HG03135 (cell line): ENCODE measurements around the gene FOXN3.

Experiments
- ATAC-seq: cut with Tn5 transposase; IDR thresholded peaks from one replicate; pipeline ENCODE4 v1.9.1; 2021; ENCODE audit warnings: mild to moderate bottlenecking, moderate library complexity; ENCODE audit not compliant: unreplicated experiment

FOXN3 gene

DNA sequence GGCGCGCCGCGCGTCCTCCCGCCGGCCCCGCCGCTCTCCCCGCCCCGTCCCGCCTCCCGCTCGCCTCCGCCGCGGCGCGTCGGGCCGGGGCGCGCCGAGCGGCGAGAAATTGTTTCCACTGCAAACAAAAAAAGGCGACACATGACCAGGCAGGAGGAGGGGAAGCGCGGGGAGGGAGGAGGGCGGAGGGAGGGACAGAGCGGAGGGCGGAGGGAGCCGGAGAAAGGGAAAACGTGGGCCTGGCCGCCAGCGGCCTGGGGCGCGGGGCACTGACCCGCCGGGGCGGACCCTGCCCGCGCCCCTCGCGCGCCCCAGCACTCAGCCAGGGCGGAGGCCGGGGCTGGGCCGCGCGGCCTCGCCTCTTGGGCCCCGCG, at the start of gene FOXN3:
TSS of gene FOXN3 (minus strand) at position 143 of the 374 bp plus-strand sequence. CDS start 4,757 bp downstream, outside the sequence.
- peak; percentile 49 for ATAC-seq

- no peak for ATAC-seq
Measured at GRCh38 chr14:89466484-89466883, 49.5 kb upstream of the FOXN3 start.

- ATAC-seq = no peak
Measured at GRCh38 chr14:89465876-89466275, 48.8 kb upstream of the FOXN3 start.

- no peak for ATAC-seq
Measured at GRCh38 chr14:89461256-89461655, 44.2 kb upstream of the FOXN3 start.

- no peak for ATAC-seq
Measured at GRCh38 chr14:89458713-89459420, 41.8 kb upstream of the FOXN3 start.

DNA sequence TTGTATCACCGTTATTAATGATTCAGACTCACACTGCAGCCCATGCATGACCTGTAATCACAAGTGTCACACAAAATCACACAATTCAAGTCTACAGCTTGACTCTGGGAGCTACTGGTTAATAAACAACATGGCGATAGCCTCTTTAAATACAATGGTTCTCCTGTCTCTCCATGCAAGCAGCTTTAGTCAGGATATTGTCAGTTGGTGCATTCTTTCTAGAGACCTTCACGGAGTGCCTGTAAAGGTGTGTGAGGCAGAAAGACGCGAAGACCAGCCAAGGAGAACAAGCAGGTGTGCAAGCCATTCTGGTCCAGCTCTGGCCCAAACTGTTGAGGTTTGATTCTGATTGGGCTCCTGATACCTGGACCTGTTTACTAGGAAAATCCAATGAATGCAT, 40.0 kb upstream of the FOXN3 start:
- ATAC-seq = no peak

DNA sequence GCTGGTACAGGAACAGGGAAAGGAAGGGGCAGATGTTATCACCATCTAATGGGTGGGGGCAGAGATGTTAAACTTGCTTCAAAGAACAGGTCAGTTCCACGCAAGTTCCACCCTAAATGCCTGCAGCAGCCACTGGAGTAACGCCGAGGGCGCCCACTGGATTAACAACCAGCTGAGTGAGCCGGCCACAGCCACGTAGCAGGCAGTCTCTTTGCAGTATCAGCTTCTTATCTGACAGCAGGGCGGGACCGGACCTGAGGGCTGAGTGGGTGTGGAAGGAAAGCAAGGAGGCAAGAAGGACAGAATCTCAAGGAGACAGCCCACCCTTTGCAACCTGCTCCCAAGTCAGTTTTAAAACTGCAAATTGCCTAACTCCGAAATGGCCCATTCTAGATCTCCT, 38.4 kb upstream of the FOXN3 start:
- no peak for ATAC-seq

GRCh38 chr14:89454996-89455395, 38.0 kb upstream of the FOXN3 start:
- no peak for ATAC-seq

GRCh38 chr14:89452281-89452680, 35.2 kb upstream of the FOXN3 start:
- no peak for ATAC-seq

DNA sequence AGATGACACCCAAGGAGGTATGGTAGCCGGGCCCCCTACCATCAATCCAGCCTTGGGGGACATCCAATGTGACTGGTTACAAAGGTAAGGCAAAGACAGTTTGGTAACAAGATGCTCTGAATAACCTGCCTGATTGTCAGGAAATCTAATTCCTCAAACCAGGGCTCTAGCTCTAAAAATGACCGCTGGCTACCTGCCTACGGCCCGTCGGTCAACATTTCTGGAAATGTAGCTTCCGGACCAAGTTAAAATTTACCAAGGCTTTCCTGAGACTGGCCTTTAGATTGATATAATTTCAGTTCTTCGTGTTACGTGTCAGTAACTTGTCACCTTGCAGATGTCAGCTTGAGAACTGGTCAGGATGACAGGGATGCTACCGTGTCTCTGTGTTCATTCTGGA, 34.2 kb upstream of the FOXN3 start:
- ATAC-seq = no peak

DNA sequence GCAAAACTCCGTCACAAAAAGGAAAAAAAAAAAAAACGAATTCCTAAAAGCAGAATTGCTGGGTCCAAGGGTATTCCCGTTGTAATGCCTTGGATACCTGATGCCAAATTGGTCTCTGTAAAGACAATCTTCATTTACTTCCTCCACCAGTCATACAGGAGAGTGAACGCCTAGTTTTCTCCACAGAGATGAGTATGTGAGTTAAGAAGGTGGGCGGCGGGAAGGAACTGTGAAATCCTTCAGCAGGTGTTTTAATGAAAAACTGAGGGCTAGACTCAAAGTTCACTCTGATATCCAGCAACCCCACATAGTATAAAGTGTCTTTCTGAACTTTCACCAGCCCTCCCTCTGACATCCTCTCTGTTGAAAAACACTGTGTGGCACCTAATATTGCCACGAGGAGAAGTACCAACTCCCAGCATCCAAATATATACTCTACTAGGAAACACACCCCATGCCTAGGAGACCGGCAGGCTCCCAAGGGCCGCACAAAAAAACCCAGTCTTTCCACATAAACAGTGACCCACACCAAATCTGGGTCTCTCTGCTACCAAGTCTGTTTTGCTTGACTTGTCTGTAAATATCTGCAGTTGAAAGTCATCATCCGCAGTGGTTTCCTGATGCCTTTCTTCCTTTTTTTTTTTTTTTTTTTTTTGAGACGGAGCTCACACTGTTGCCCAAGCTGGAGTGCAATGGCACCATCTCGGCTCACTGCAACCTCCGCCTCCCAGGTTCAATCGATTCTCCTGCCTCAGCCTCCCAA, 30.3 kb upstream of the FOXN3 start:
- ATAC-seq = no peak

- no peak for ATAC-seq
Measured at GRCh38 chr14:89445273-89445973, 28.4 kb upstream of the FOXN3 start.

DNA sequence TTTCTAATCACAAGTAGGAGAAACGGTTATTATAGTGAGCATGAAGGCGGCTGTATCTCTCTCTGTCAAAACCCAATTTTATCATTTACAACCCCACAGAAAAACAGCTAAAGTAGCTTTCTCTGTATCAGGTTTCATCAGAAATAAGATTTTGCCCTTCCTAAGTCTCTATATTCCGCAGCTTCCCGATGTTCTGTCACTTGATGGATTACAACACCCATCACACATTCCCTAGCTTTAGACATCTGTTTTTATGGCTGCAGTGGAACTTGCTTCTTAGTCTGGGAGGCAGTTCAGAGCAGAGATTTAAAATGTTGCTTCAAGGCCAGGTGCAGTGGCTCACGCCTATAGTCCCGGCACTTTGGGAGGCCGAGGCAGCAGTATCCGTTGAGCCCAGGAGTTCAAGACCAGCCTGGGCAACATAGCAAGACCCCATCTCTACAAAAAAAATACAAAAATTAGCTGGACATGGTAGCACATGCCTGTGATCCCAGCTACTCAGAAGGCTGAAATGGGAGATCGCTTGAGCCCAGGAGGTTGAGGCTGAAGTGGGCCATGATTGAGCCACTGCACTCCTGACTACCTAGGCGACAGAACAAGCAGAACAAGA, 27.6 kb upstream of the FOXN3 start:
- no peak for ATAC-seq

- ATAC-seq = no peak
Measured at GRCh38 chr14:89444044-89444443, 27.0 kb upstream of the FOXN3 start.

DNA sequence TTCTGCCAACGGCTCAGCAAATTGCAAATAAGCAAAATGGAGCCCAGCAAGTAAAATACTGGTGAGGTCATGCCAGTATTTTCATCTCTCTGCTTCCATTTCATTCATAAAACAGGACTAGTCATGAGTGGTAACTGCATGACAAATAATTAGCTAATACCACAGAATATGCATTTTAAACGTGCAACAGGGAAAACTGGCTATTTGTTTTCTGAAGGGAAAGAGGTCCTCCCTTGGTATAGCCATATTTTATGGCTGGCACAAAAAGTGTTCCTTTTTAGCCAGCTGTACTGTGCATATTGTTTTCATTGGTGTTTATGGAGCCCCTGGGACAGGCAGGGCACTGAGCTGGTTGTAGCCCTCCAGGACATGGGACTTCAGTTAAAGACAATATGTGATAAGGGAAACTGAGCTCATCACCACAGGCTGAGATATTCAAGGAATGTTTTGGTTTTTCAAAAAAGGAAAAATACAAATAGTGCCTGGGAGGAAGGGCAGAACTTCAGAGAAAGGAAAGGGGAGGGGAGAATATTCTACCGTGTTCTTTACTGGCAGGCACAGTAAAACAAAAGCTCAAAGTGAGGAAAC, 26.1 kb upstream of the FOXN3 start:
- no peak for ATAC-seq

- ATAC-seq = no peak
Measured at GRCh38 chr14:89442280-89442679, 25.2 kb upstream of the FOXN3 start.

DNA sequence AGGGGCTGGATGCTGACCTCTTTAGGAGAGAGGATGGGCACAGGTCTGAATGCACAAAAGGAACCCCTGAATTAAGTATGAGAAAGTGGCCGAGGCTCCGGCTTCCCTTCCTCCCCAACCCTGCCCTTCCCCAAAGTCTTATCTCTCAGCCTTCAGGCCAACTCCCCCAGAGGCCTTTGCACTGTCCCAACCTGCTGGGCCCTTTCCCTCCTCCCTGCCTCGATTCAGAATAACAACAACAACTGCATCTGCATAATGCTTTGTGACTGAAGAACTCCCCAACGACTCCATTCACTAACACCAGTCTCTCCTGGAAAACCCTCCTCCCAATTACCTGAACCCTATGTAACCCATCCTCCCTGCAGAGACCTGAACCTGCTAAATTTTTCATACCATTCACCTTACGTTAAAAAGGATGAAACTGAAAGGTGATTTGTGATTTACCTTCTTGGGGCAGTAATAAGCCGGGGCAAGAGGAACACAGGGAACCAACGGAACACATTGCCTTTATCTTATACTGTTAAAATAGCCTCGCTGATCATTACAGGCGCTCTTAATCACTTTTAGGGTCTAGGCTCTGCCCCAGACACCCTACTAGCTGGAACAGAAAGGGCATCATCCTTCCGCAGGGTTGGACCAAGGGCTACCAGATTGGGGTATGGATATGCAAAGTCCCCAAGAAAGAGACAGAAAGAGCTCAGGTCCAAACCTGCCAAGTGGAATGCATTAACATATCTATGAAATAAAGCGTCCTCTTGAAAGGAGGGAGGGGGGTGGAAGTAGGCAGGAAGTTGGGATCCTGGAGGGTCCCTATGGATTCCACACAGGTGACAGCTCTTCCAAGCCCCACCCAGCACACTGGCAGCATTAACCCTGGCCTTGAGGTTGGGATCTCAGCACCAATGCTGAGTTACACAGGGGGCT, 24.2 kb upstream of the FOXN3 start:
- no peak for ATAC-seq

GRCh38 chr14:89435892-89436656, 19.0 kb upstream of the FOXN3 start:
- no peak for ATAC-seq

- ATAC-seq = no peak
Measured at GRCh38 chr14:89435492-89435891, 18.5 kb upstream of the FOXN3 start.
